Stomach (tissue), 9 donors: ENCODE measurements around the gene SVOPL. TPM values are rescaled to one million over a fixed set of nuclear protein-coding genes. Genes with fewer than 3 reads are reported as not detected.

Source experiments
- DNase-seq, 2 donors: peaks; one replicate each; pipeline versions ENCODE4 v3.0.0 to v3.0.0-alpha.2; 2013 to 2019
- H3K27ac ChIP-seq, 5 donors: fragments of 200-600 bp in 4 of 5; sonication (generic) in 4 of 5; one replicate each; pipeline ENCODE4 v1.5.1; 2013 to 2019; ENCODE audit warnings: mild to moderate bottlenecking in 1 of 5, moderate library complexity in 1 of 5
- H3K27me3 ChIP-seq, 3 donors: fragments of 200-600 bp; sonication (generic); one replicate each; pipeline ENCODE4 v1.5.1; 2017 to 2019; ENCODE audit warnings: mixed run types in 1 of 3
- H3K36me3 ChIP-seq, 4 donors: fragments of 200-600 bp; sonication (generic); 1 replicate in 3 of 4; 2 replicates in 1 of 4; pipeline ENCODE4 v1.5.1; 2016 to 2019
- H3K4me1 ChIP-seq, 4 donors: fragments of 200-600 bp; sonication (generic); one replicate each; pipeline ENCODE4 v1.5.1; 2016 to 2019
- H3K4me3 ChIP-seq, 4 donors: fragments of 200-600 bp; sonication (generic) in 3 of 4; one replicate each; pipeline ENCODE4 v1.5.1; 2016 to 2019; ENCODE audit warnings: mild to moderate bottlenecking in 1 of 4
- H3K9me3 ChIP-seq, 4 donors: fragments of 200-600 bp; sonication (generic); one replicate each; pipeline ENCODE4 v1.5.1; 2016 to 2019
- EP300 ChIP-seq: sonication (generic); formaldehyde crosslinking; IDR thresholded peaks from one replicate; pipeline ENCODE4 v1.6.1; 2017; ENCODE audit warnings: antibody characterized with exemption
- POLR2A ChIP-seq, 4 donors: fragments of 450-650 bp; IDR thresholded peaks; one replicate each; pipeline ENCODE4 v1.6.1; 2016; ENCODE audit warnings: antibody characterized with exemption in 4 of 4, control low read depth in 2 of 4, mild to moderate bottlenecking in 1 of 4, moderate library complexity in 1 of 4
- POLR2AphosphoS5 ChIP-seq, 3 donors: sonication (generic); formaldehyde crosslinking; IDR thresholded peaks; one replicate each; pipeline ENCODE4 v1.6.1; 2016; ENCODE audit warnings: antibody characterized with exemption in 3 of 3
- WGBS, 5 donors: extraction: QIAGEN DNeasy Blood & Tissue Kit in 3 of 5; methylation state at CpG; one replicate each; pipeline versions ENCODE4 v1.1.5 to v1.1.7; 2013 to 2018; 5-methylcytosine and 5-hydroxymethylcytosine counted together
- intact Hi-C: fragments of 100-400 bp; cut with DNase I; formaldehyde crosslinking; loops from one replicate; pipeline ENCODE4 v1.15.1; 2023; ENCODE audit warnings: low total_unique reads
- polyA plus RNA-seq, 3 donors: library from polyadenylated mRNA; stranded (reverse); fragments of 200-250 nt; gene quantifications; one replicate each; pipeline ENCODE4 v1.2.3, GENCODE V29; 2013
- total RNA-seq, 5 donors: library from RNA; depleted of rRNA; stranded (reverse); fragments of >200 nt; gene quantifications; one replicate each; pipeline versions ENCODE4 v1.1.0 to v1.2.3, GENCODE V29; 2014 to 2016
- TF ChIP-seq, protein P1 (sequence below), 7 experiments: fragments of 450-650 bp in 4 of 7; fragments of 200-600 bp in 3 of 7; sonication (generic) in 3 of 7; IDR thresholded peaks; one replicate each; pipeline ENCODE4 v1.5.1; 2016 to 2019; ENCODE audit warnings: antibody characterized with exemption in 7 of 7, control low read depth in 2 of 7, mild to moderate bottlenecking in 1 of 7
- donor health status: healthy with polysubstance abuse.
- donor health status: Bipolar disorder and iron deficiency.
- donor health status: healthy.

Gene SVOPL
- total and polyA plus RNA-seq, 8 donors = under 0.01 to 2.3 (median 0.13) TPM; not detected in 5

DNA sequence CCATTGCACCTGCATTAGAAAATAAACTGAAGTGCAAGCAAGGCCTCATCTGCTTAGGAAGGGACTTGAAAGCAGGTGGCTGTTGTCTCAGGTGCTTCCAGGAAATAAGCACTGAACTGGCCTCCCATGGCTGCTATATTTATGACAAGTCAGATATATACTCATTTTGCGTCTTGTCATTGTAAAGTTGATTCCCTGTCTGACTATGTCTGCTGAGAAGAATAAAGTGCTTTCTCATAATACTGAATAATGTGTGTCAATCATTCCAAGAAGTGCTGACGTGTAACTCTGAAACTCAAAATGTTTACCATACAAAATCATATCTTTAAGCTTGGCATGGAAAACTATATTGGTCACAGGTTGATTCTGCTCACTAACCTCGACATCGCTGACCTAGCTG is 44.9 kb upstream of the SVOPL start:
- no peak overlapping the region for H3K27ac ChIP-seq
- no peak for TF ChIP-seq EP300
- TF ChIP-seq, protein P1, sequence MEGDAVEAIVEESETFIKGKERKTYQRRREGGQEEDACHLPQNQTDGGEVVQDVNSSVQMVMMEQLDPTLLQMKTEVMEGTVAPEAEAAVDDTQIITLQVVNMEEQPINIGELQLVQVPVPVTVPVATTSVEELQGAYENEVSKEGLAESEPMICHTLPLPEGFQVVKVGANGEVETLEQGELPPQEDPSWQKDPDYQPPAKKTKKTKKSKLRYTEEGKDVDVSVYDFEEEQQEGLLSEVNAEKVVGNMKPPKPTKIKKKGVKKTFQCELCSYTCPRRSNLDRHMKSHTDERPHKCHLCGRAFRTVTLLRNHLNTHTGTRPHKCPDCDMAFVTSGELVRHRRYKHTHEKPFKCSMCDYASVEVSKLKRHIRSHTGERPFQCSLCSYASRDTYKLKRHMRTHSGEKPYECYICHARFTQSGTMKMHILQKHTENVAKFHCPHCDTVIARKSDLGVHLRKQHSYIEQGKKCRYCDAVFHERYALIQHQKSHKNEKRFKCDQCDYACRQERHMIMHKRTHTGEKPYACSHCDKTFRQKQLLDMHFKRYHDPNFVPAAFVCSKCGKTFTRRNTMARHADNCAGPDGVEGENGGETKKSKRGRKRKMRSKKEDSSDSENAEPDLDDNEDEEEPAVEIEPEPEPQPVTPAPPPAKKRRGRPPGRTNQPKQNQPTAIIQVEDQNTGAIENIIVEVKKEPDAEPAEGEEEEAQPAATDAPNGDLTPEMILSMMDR (IDR thresholded peaks at IDR 0.05) = no peak
- TF ChIP-seq POLR2AphosphoS5 (IDR thresholded peaks at IDR 0.05) = no peak
- no peak for TF ChIP-seq POLR2A (IDR thresholded peaks at IDR 0.05)
- no peaks in the 10 kb centered on the region for H3K9me3 ChIP-seq
- H3K4me1 ChIP-seq = peaks cover 0 to 3% (median 0%) of the 10 kb centered on the region in 4 donors
- peaks cover 0 to 7% (median 0%) of the 10 kb centered on the region in 3 donors for H3K27me3 ChIP-seq
- no peaks in the 10 kb centered on the region for H3K36me3 ChIP-seq
- 37 to 56% (median 48%) methylated on average over 4 of the region's 4 CpGs for WGBS, 5 donors
- intact Hi-C loops = no loop called here
- no peak for DNase-seq
- no peak overlapping the region for H3K4me3 ChIP-seq

DNA sequence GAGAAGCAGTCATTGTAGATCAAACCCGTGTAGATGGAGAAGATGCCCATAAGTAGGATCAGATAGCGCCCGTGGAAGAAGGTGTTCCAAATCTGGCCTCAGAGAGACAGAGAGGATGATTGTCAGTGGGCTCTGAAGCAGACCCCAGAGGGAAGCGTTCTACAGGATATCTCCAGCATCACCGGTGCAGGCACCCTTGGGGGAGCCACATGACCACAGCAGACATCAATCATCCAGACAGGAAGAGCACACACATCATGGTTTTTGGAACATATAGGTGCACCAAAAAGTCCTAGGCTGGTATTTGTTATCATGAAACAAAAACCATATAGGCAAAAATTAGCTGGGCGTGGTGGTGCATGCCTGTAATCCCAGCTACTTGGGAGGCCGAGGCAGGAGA is 44.0 kb upstream of the SVOPL start:
- no peak for DNase-seq
- intact Hi-C loops = no loop called here
- Histone ChIP-seq H3K4me1 (peaks cover 0 to 3% (median 0%) of the 10 kb centered on the region in 4 donors), H3K4me3 (no peak overlapping the region), H3K27ac (no peak overlapping the region), H3K36me3 (no peaks in the 10 kb centered on the region), H3K27me3 (no peaks in the 10 kb centered on the region), H3K9me3 (no peaks in the 10 kb centered on the region)
- WGBS, 5 donors = 87 to 95% (median 92%) methylated on average over 7 of the region's 7 CpGs
- no peak for TF ChIP-seq POLR2A (IDR thresholded peaks at IDR 0.05)
- no peak for TF ChIP-seq POLR2AphosphoS5 (IDR thresholded peaks at IDR 0.05)
- TF ChIP-seq, protein P1 (IDR thresholded peaks at IDR 0.05) = no peak
- TF ChIP-seq EP300 = no peak

DNA sequence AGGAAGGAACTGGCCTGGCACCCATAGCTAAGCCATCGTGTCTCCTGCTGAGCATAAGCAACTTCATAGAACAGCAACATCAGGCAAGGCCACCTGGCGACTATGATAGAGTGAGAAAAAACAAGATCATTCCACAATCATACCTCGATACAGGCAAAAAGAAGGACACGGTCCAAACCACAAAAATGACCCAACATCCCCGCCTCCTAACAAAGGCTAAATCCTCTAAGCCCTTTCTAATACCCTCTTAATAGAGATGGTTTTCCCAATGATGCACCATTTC is 40.2 kb upstream of the SVOPL start:
- no peak for DNase-seq
- Histone ChIP-seq H3K36me3 (no peaks in the 10 kb centered on the region), H3K4me1 (peaks cover 0 to 3% (median 0%) of the 10 kb centered on the region in 4 donors), H3K27ac (no peak overlapping the region), H3K9me3 (no peaks in the 10 kb centered on the region), H3K4me3 (no peak overlapping the region), H3K27me3 (no peaks in the 10 kb centered on the region)
- TF ChIP-seq POLR2A (IDR thresholded peaks at IDR 0.05) (no peak), EP300 (no peak), POLR2AphosphoS5 (IDR thresholded peaks at IDR 0.05) (no peak)
- TF ChIP-seq, protein P1 (IDR thresholded peaks at IDR 0.05) = no peak
- intact Hi-C loops = loop anchor here (5.0 kb wide), 1 partner anchor 579 kb away; no protein-coding TSS in a partner anchor
- WGBS, 5 donors = 84 to 87% (median 85%) methylated on average over 5 of the region's 5 CpGs

DNA sequence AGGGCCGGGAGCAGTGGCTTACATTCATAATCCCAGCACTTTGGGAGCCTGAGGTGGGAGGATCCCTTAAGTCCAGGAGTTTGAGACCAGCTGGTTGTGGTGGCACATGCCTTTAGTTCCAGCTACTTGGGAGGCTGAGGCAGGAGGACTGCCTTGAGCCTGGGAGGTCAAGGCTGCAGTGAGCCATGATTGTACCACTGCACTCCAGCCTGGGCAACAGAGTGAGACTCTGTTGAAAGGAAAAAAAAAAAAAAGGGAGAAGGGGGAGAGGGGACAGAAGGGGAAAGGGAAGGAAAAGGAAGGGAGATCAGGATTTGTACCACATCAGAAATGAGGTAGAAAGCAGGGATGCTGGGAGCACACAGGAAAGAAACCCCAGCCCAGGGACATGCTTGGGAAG is 38.7 kb upstream of the SVOPL start:
- no peak for TF ChIP-seq POLR2A (IDR thresholded peaks at IDR 0.05)
- no peak for TF ChIP-seq POLR2AphosphoS5 (IDR thresholded peaks at IDR 0.05)
- no peak for TF ChIP-seq EP300
- TF ChIP-seq, protein P1 (IDR thresholded peaks at IDR 0.05) = no peak
- Histone ChIP-seq H3K4me3 (no peak overlapping the region), H3K27ac (no peak overlapping the region), H3K27me3 (no peaks in the 10 kb centered on the region), H3K36me3 (no peaks in the 10 kb centered on the region), H3K9me3 (no peaks in the 10 kb centered on the region), H3K4me1 (no peaks in the 10 kb centered on the region)
- DNase-seq = no peak
- intact Hi-C loops = loop anchor here (5.0 kb wide), 1 partner anchor 578 kb away; no protein-coding TSS in a partner anchor
- 78 to 100% (median 89%) methylated on average over 1 of the region's 1 CpG for WGBS, 5 donors
